Measurements from ENCODE around the gene NDUFS8. TPM values are rescaled to one million over a fixed set of nuclear protein-coding genes. Genes with fewer than 3 reads are reported as not detected.
"Not testable (repeated sequence)": the region's sequence is repeated elsewhere in the genome, so short reads cannot be mapped to it uniquely, and the experiment has no call there.

Gene NDUFS8
- 83.0 TPM for total RNA-seq

- peak; percentile 100 for DNase-seq
Observed at GRCh38 chr11:68030318-68031143, at the start of gene NDUFS8. Gene NDUFS8, plus strand, starts transcription at chr11:68030681. Its CDS starts 1,471 bp downstream, at chr11:68032152.

GRCh38 chr11:67981226-67981625 lies 49.3 kb upstream of the NDUFS8 start:
- not testable (repeated sequence) for DNase-seq

GRCh38 chr11:67982255-67982857 lies 48.1 kb upstream of the NDUFS8 start:
- not testable (repeated sequence) for DNase-seq

- no peak for DNase-seq
Observed at GRCh38 chr11:67983951-67984350, 46.5 kb upstream of the NDUFS8 start.

- DNase-seq, result not testable (repeated sequence)
Observed at GRCh38 chr11:67985302-67985701, 45.2 kb upstream of the NDUFS8 start.

GRCh38 chr11:67990546-67991346 lies 39.7 kb upstream of the NDUFS8 start:
- DNase-seq, result not testable (repeated sequence)

- DNase-seq, result not testable (repeated sequence)
Observed at GRCh38 chr11:67991347-67992121, 38.9 kb upstream of the NDUFS8 start.

- DNase-seq, result not testable (repeated sequence)
Observed at GRCh38 chr11:67993821-67994220, 36.7 kb upstream of the NDUFS8 start.

- DNase-seq, result not testable (repeated sequence)
Observed at GRCh38 chr11:67994387-67994786, 36.1 kb upstream of the NDUFS8 start.

- not testable (repeated sequence) for DNase-seq
Observed at GRCh38 chr11:67995129-67995528, 35.4 kb upstream of the NDUFS8 start.

GRCh38 chr11:67995579-67995978 lies 34.9 kb upstream of the NDUFS8 start:
- DNase-seq, result not testable (repeated sequence)

GRCh38 chr11:67996051-67996450 lies 34.4 kb upstream of the NDUFS8 start:
- DNase-seq, result no peak

GRCh38 chr11:67996622-67997474 lies 33.6 kb upstream of the NDUFS8 start:
- peak; percentile 65 for DNase-seq

- DNase-seq, result no peak
Observed at GRCh38 chr11:67997475-67997921, 33.0 kb upstream of the NDUFS8 start.

- no peak for DNase-seq
Observed at GRCh38 chr11:67998150-67999045, 32.1 kb upstream of the NDUFS8 start.

GRCh38 chr11:67999201-67999629 lies 31.3 kb upstream of the NDUFS8 start:
- DNase-seq, result no peak

GRCh38 chr11:67999704-68000103 lies 30.8 kb upstream of the NDUFS8 start:
- DNase-seq, result no peak

GRCh38 chr11:68002575-68002937 lies 27.9 kb upstream of the NDUFS8 start:
- no peak for DNase-seq

- no peak for DNase-seq
Observed at GRCh38 chr11:68002938-68003845, 27.3 kb upstream of the NDUFS8 start.
